Liver (tissue), 9 donors: ENCODE measurements around the gene CRYBG1. TPM values are rescaled to one million over a fixed set of nuclear protein-coding genes. Genes with fewer than 3 reads are reported as not detected.

ENCODE experiments used
- DNase-seq: peaks from one replicate; pipeline ENCODE4 v3.0.0-alpha.2; 2017; ENCODE audit warnings: low spot score
- H3K27ac ChIP-seq, 2 donors: one replicate each; pipeline ENCODE4 v1.7.0; 2013; ENCODE audit warnings: inconsistent platforms in 2 of 2, low read length in 2 of 2, control low read depth in 1 of 2, low read depth in 1 of 2, mild to moderate bottlenecking in 1 of 2
- H3K27me3 ChIP-seq, 4 donors: one replicate each; pipeline versions ENCODE4 v1.6.1 to v1.7.0; 2013; ENCODE audit warnings: low read length in 3 of 4, inconsistent platforms in 1 of 4, mild to moderate bottlenecking in 1 of 4, moderate library complexity in 1 of 4; ENCODE audit not compliant: control insufficient read depth in 4 of 4, insufficient read depth in 4 of 4
- H3K36me3 ChIP-seq, 4 donors: one replicate each; pipeline versions ENCODE4 v1.6.1 to v1.7.0; 2013; ENCODE audit warnings: low read length in 3 of 4, mild to moderate bottlenecking in 3 of 4, low read depth in 1 of 4, moderate library complexity in 1 of 4; ENCODE audit not compliant: control insufficient read depth in 4 of 4, insufficient read depth in 3 of 4
- H3K4me1 ChIP-seq, 4 donors: one replicate each; pipeline versions ENCODE4 v1.6.1 to v1.7.0; 2013; ENCODE audit warnings: low read length in 3 of 4, mild to moderate bottlenecking in 3 of 4, moderate library complexity in 1 of 4; ENCODE audit not compliant: control insufficient read depth in 4 of 4, insufficient read depth in 4 of 4
- H3K4me3 ChIP-seq, 3 donors: one replicate each; pipeline versions ENCODE4 v1.6.1 to v1.7.0; 2013; ENCODE audit warnings: low read length in 3 of 3, control low read depth in 1 of 3, low read depth in 1 of 3, mild to moderate bottlenecking in 1 of 3
- H3K9ac ChIP-seq, 2 donors: one replicate each; pipeline ENCODE4 v1.7.0; 2013; ENCODE audit warnings: low read length in 2 of 2, mild to moderate bottlenecking in 2 of 2, moderate library complexity in 2 of 2, control low read depth in 1 of 2, low read depth in 1 of 2
- H3K9me3 ChIP-seq, 4 donors: one replicate each; pipeline versions ENCODE4 v1.6.1 to v1.7.0; 2013; ENCODE audit warnings: low read length in 3 of 4; ENCODE audit not compliant: control insufficient read depth in 4 of 4
- EGR1 ChIP-seq, 2 donors: IDR thresholded peaks; 2 replicates each; pipeline ENCODE4 v1.6.1; 2016 to 2018; ENCODE audit warnings: antibody characterized with exemption in 2 of 2, low read depth in 2 of 2
- FOXA1 ChIP-seq: IDR thresholded peaks from 2 replicates; pipeline ENCODE4 v1.6.1; 2016; ENCODE audit warnings: antibody characterized with exemption
- FOXA2 ChIP-seq: IDR thresholded peaks from 2 replicates; pipeline ENCODE4 v1.6.1; 2016; ENCODE audit warnings: antibody characterized with exemption
- GABPA ChIP-seq, 2 donors: IDR thresholded peaks in 1 of 2; conservative IDR thresholded peaks in 1 of 2; 2 replicates each; pipeline ENCODE4 v1.6.1; 2016; ENCODE audit warnings: antibody characterized with exemption in 2 of 2, mild to moderate bottlenecking in 1 of 2, moderate library complexity in 1 of 2
- HNF4A ChIP-seq, 2 donors: conservative IDR thresholded peaks; 2 replicates each; pipeline ENCODE4 v1.6.1; 2016; ENCODE audit warnings: antibody characterized with exemption in 2 of 2, mild to moderate bottlenecking in 2 of 2
- HNF4G ChIP-seq: IDR thresholded peaks from 2 replicates; pipeline ENCODE4 v1.6.1; 2016; ENCODE audit warnings: antibody characterized with exemption
- JUND ChIP-seq, 2 donors: IDR thresholded peaks; 2 replicates each; pipeline ENCODE4 v1.6.1; 2016; ENCODE audit warnings: antibody characterized with exemption in 2 of 2
- NR2F2 ChIP-seq: IDR thresholded peaks from 2 replicates; pipeline ENCODE4 v1.6.1; 2016; ENCODE audit warnings: antibody characterized with exemption
- RAD21 ChIP-seq, 2 donors: IDR thresholded peaks; 2 replicates each; pipeline ENCODE4 v1.6.1; 2016; ENCODE audit warnings: antibody characterized with exemption in 2 of 2, mild to moderate bottlenecking in 2 of 2
- RXRA ChIP-seq, 2 donors: IDR thresholded peaks; 2 replicates each; pipeline ENCODE4 v1.6.1; 2017 to 2018; ENCODE audit warnings: antibody characterized with exemption in 2 of 2, mild to moderate bottlenecking in 1 of 2
- SP1 ChIP-seq: IDR thresholded peaks from 2 replicates; pipeline ENCODE4 v1.6.1; 2018; ENCODE audit warnings: antibody characterized with exemption, mild to moderate bottlenecking
- TAF1 ChIP-seq: conservative IDR thresholded peaks from 2 replicates; pipeline ENCODE4 v1.6.1; 2016; ENCODE audit warnings: antibody characterized with exemption, mild to moderate bottlenecking
- YY1 ChIP-seq: IDR thresholded peaks from 2 replicates; pipeline ENCODE4 v1.6.1; 2016; ENCODE audit warnings: antibody characterized with exemption, mild to moderate bottlenecking
- WGBS: extraction: QIAGEN DNeasy Blood & Tissue Kit; methylation state at CpG from one replicate; pipeline ENCODE4 v1.1.7; 2013; 5-methylcytosine and 5-hydroxymethylcytosine counted together
- polyA plus RNA-seq, 2 donors: library from polyadenylated mRNA; stranded (reverse) in 1 of 2; unstranded in 1 of 2; fragments of 200-250 nt in 1 of 2; fragments of >200 nt in 1 of 2; fragmentation: Nextera tagmentation in 1 of 2; extraction: Ambion mirVana in 1 of 2; gene quantifications; one replicate each; pipeline versions ENCODE4 v1.2.1 to v1.2.3, GENCODE V29; 2013 to 2015
- total RNA-seq, 2 donors: library from RNA; depleted of rRNA; stranded (reverse); fragments of >200 nt; gene quantifications; one replicate each; pipeline ENCODE4 v1.2.3, GENCODE V29; 2014
- TF ChIP-seq, protein P1 (sequence below): fragments of 150-350 bp; IDR thresholded peaks from 2 replicates; pipeline ENCODE4 v1.5.1; 2017; ENCODE audit warnings: improper control_type of control experiment, low read depth, low read length; ENCODE audit not compliant: missing input control
- TF ChIP-seq, protein P2 (sequence below): IDR thresholded peaks from 2 replicates; pipeline ENCODE4 v1.6.1; 2016; ENCODE audit warnings: antibody characterized with exemption
- TF ChIP-seq, protein P3 (sequence below): IDR thresholded peaks from 2 replicates; pipeline ENCODE4 v1.6.1; 2016; ENCODE audit warnings: antibody characterized with exemption
- TF ChIP-seq, protein P4 (sequence below): IDR thresholded peaks from 2 replicates; pipeline ENCODE4 v1.6.1; 2016; ENCODE audit warnings: antibody characterized with exemption, mild to moderate bottlenecking
- TF ChIP-seq, protein P5 (sequence below): IDR thresholded peaks from 2 replicates; pipeline ENCODE4 v1.6.1; 2016; ENCODE audit warnings: antibody characterized with exemption
- donor health status: healthy.
- donor health status: healthy.
- donor health status: healthy.
- donor health status: healthy.
- donor health status: healthy.

The CRYBG1 gene
- total and polyA plus RNA-seq, 4 donors: 2.3 to 8.7 (median 4.0) TPM

DNA sequence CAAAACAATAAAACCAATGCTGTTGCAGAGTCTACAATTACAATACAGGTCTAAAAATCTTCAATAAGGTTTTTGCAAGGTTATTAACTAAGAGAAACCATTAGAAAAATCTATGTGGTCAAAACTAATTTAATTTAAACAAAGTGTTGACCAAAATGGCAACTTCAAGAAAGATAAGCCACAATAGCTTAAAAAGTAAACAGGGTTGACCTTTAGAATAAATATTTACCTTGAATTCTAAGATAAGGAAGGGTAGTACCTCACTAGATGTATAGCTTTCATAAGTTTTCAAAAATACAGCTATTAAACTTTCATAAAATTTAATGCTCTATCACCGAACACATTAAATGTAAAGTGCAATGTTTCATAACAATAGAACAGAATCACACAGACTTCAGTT is 257.3 kb downstream of the CRYBG1 start:
- H3K27me3 ChIP-seq: no peaks in the 10 kb centered on the region
- 90% methylated on average over 1 of the region's 1 CpG for WGBS

DNA sequence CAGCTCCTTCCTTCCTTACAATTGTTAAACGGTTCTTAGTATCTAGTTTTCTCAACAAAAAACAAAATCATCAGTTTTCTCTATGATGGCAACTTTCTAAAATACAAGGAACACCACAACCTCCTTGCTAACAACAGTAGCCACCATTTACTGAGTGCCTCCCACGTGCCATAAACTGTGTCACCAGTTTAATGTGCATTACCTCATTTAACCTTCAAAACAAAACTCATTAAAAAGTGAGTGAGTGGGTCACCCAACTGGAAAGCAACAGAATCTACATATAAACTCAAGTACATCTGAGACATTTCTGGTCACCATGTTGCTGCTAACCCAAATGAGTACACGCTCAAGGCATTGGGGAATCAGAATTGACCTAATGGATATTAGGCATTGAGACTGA is 257.8 kb downstream of the CRYBG1 start:
- DNase-seq: no peak
- H3K4me3 ChIP-seq: no peak overlapping the region
- no peak for TF ChIP-seq HNF4G
- H3K9ac ChIP-seq: no peak overlapping the region
- no peaks in the 10 kb centered on the region for H3K9me3 ChIP-seq
- H3K27me3 ChIP-seq: no peaks in the 10 kb centered on the region
- 84% methylated on average over 3 of the region's 3 CpGs for WGBS
- no peaks in the 10 kb centered on the region for H3K4me1 ChIP-seq
- peaks cover 0 to 9% (median 5%) of the 10 kb centered on the region in 4 donors for H3K36me3 ChIP-seq
- H3K27ac ChIP-seq: no peak overlapping the region

More for the DNA sequence above, 257.3 kb downstream of the CRYBG1 start:
- no peak for DNase-seq
- Histone ChIP-seq H3K9me3 (no peaks in the 10 kb centered on the region), H3K4me3 (no peak overlapping the region), H3K36me3 (peaks cover 0 to 9% (median 5%) of the 10 kb centered on the region in 4 donors), H3K9ac (no peak overlapping the region), H3K27ac (no peak overlapping the region), H3K4me1 (no peaks in the 10 kb centered on the region)
- no peak for TF ChIP-seq HNF4A (conservative IDR thresholded peaks at IDR 0.05)
- TF ChIP-seq RAD21 (IDR thresholded peaks at IDR 0.05): no peak
- TF ChIP-seq EGR1 (IDR thresholded peaks at IDR 0.05; ENCODE audit: low read depth in 2 of 2): no peak
- TF ChIP-seq, protein P1, sequence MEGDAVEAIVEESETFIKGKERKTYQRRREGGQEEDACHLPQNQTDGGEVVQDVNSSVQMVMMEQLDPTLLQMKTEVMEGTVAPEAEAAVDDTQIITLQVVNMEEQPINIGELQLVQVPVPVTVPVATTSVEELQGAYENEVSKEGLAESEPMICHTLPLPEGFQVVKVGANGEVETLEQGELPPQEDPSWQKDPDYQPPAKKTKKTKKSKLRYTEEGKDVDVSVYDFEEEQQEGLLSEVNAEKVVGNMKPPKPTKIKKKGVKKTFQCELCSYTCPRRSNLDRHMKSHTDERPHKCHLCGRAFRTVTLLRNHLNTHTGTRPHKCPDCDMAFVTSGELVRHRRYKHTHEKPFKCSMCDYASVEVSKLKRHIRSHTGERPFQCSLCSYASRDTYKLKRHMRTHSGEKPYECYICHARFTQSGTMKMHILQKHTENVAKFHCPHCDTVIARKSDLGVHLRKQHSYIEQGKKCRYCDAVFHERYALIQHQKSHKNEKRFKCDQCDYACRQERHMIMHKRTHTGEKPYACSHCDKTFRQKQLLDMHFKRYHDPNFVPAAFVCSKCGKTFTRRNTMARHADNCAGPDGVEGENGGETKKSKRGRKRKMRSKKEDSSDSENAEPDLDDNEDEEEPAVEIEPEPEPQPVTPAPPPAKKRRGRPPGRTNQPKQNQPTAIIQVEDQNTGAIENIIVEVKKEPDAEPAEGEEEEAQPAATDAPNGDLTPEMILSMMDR: no peak
- TF ChIP-seq TAF1: no peak
- TF ChIP-seq FOXA2: no peak
- TF ChIP-seq, protein P2, sequence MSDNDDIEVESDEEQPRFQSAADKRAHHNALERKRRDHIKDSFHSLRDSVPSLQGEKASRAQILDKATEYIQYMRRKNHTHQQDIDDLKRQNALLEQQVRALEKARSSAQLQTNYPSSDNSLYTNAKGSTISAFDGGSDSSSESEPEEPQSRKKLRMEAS: no peak
- no peak for TF ChIP-seq NR2F2
- TF ChIP-seq YY1: no peak
- TF ChIP-seq, protein P3, sequence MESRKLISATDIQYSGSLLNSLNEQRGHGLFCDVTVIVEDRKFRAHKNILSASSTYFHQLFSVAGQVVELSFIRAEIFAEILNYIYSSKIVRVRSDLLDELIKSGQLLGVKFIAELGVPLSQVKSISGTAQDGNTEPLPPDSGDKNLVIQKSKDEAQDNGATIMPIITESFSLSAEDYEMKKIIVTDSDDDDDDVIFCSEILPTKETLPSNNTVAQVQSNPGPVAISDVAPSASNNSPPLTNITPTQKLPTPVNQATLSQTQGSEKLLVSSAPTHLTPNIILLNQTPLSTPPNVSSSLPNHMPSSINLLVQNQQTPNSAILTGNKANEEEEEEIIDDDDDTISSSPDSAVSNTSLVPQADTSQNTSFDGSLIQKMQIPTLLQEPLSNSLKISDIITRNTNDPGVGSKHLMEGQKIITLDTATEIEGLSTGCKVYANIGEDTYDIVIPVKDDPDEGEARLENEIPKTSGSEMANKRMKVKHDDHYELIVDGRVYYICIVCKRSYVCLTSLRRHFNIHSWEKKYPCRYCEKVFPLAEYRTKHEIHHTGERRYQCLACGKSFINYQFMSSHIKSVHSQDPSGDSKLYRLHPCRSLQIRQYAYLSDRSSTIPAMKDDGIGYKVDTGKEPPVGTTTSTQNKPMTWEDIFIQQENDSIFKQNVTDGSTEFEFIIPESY: no peak
- no peak for TF ChIP-seq FOXA1
- TF ChIP-seq RXRA (IDR thresholded peaks at IDR 0.05): no peak
- TF ChIP-seq, protein P4, sequence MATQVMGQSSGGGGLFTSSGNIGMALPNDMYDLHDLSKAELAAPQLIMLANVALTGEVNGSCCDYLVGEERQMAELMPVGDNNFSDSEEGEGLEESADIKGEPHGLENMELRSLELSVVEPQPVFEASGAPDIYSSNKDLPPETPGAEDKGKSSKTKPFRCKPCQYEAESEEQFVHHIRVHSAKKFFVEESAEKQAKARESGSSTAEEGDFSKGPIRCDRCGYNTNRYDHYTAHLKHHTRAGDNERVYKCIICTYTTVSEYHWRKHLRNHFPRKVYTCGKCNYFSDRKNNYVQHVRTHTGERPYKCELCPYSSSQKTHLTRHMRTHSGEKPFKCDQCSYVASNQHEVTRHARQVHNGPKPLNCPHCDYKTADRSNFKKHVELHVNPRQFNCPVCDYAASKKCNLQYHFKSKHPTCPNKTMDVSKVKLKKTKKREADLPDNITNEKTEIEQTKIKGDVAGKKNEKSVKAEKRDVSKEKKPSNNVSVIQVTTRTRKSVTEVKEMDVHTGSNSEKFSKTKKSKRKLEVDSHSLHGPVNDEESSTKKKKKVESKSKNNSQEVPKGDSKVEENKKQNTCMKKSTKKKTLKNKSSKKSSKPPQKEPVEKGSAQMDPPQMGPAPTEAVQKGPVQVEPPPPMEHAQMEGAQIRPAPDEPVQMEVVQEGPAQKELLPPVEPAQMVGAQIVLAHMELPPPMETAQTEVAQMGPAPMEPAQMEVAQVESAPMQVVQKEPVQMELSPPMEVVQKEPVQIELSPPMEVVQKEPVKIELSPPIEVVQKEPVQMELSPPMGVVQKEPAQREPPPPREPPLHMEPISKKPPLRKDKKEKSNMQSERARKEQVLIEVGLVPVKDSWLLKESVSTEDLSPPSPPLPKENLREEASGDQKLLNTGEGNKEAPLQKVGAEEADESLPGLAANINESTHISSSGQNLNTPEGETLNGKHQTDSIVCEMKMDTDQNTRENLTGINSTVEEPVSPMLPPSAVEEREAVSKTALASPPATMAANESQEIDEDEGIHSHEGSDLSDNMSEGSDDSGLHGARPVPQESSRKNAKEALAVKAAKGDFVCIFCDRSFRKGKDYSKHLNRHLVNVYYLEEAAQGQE: no peak
- no peak for TF ChIP-seq SP1
- TF ChIP-seq, protein P5, sequence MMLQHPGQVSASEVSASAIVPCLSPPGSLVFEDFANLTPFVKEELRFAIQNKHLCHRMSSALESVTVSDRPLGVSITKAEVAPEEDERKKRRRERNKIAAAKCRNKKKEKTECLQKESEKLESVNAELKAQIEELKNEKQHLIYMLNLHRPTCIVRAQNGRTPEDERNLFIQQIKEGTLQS: no peak
- no peak for TF ChIP-seq JUND (IDR thresholded peaks at IDR 0.05)
- TF ChIP-seq GABPA (IDR thresholded peaks at IDR 0.05 in 1 of 2, conservative IDR thresholded peaks at IDR 0.05 in 1 of 2): no peak
